ENCODE results near the gene ZNF106. TPM values are rescaled to one million over a fixed set of nuclear protein-coding genes. Genes with fewer than 3 reads are reported as not detected.

The ZNF106 gene
- total RNA-seq, 1 donor from 2014 or later, result 56.3 TPM

DNA sequence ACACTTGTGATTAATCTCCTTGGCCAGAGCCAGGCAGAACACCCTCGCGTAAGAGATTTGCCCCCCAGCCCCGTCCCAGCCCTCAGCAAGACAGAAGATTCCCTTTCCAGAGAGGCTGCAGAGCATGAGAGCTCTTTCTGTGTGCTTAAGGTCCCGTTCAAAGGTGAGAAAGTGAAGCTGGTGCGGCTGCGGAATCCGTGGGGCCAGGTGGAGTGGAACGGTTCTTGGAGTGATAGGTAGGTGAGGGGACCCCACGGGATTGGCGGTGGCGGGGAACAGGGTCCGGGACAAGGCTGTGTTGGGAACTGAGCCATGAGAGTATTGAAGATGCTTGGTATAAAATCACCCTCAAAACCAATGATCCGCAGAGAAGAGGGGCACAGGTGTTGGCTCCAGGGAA lies 96.8 kb downstream of the ZNF106 start:
- no peak overlapping the region for H3K4me3 Mint-ChIP-seq (ENCODE audit: unreplicated experiment)

GRCh38 chr15:42392309-42393024 lies 98.5 kb downstream of the ZNF106 start:
- TF ChIP-seq, protein P1, sequence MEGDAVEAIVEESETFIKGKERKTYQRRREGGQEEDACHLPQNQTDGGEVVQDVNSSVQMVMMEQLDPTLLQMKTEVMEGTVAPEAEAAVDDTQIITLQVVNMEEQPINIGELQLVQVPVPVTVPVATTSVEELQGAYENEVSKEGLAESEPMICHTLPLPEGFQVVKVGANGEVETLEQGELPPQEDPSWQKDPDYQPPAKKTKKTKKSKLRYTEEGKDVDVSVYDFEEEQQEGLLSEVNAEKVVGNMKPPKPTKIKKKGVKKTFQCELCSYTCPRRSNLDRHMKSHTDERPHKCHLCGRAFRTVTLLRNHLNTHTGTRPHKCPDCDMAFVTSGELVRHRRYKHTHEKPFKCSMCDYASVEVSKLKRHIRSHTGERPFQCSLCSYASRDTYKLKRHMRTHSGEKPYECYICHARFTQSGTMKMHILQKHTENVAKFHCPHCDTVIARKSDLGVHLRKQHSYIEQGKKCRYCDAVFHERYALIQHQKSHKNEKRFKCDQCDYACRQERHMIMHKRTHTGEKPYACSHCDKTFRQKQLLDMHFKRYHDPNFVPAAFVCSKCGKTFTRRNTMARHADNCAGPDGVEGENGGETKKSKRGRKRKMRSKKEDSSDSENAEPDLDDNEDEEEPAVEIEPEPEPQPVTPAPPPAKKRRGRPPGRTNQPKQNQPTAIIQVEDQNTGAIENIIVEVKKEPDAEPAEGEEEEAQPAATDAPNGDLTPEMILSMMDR (IDR thresholded peaks at IDR 0.05; ENCODE audit: unreplicated experiment), result no peak
- Mint-ChIP-seq H3K9me3 (ENCODE audit: unreplicated experiment) (no peaks in the 10 kb centered on the region), H3K27me3 (ENCODE audit: unreplicated experiment) (peaks cover 5% of the 10 kb centered on the region), H3K27ac (ENCODE audit: unreplicated experiment) (no peak overlapping the region), H3K4me1 (ENCODE audit: unreplicated experiment) (peaks cover 13% of the 10 kb centered on the region), H3K36me3 (ENCODE audit: low read depth, unreplicated experiment) (no peaks in the 10 kb centered on the region), H3K4me3 (ENCODE audit: unreplicated experiment) (no peak overlapping the region)
- DNase-seq (ENCODE audit: low spot score), result no peak

More for the DNA sequence above, 96.8 kb downstream of the ZNF106 start:
- no peaks in the 10 kb centered on the region for H3K36me3 Mint-ChIP-seq (ENCODE audit: low read depth, unreplicated experiment)
- no peak overlapping the region for H3K27ac Mint-ChIP-seq (ENCODE audit: unreplicated experiment)
- DNase-seq (ENCODE audit: low spot score), result no peak
- peaks cover under 1% of the 10 kb centered on the region for H3K4me1 Mint-ChIP-seq (ENCODE audit: unreplicated experiment)
- H3K9me3 Mint-ChIP-seq (ENCODE audit: unreplicated experiment), result no peaks in the 10 kb centered on the region
- TF ChIP-seq, protein P1 (IDR thresholded peaks at IDR 0.05; ENCODE audit: unreplicated experiment), result no peak
- H3K27me3 Mint-ChIP-seq (ENCODE audit: unreplicated experiment), result peaks cover 5% of the 10 kb centered on the region

- Mint-ChIP-seq H3K36me3 (ENCODE audit: low read depth, unreplicated experiment) (no peaks in the 10 kb centered on the region), H3K27me3 (ENCODE audit: unreplicated experiment) (peaks cover 3% of the 10 kb centered on the region), H3K4me3 (ENCODE audit: unreplicated experiment) (peak overlapping the region; percentile 11), H3K4me1 (ENCODE audit: unreplicated experiment) (peaks cover 46% of the 10 kb centered on the region), H3K27ac (ENCODE audit: unreplicated experiment) (peak overlapping the region; percentile 54), H3K9me3 (ENCODE audit: unreplicated experiment) (no peaks in the 10 kb centered on the region)
- DNase-seq (ENCODE audit: low spot score), result no peak
- TF ChIP-seq, protein P1 (IDR thresholded peaks at IDR 0.05; ENCODE audit: unreplicated experiment), result no peak
Observed at GRCh38 chr15:42387603-42388002, 103.3 kb downstream of the ZNF106 start.

DNA sequence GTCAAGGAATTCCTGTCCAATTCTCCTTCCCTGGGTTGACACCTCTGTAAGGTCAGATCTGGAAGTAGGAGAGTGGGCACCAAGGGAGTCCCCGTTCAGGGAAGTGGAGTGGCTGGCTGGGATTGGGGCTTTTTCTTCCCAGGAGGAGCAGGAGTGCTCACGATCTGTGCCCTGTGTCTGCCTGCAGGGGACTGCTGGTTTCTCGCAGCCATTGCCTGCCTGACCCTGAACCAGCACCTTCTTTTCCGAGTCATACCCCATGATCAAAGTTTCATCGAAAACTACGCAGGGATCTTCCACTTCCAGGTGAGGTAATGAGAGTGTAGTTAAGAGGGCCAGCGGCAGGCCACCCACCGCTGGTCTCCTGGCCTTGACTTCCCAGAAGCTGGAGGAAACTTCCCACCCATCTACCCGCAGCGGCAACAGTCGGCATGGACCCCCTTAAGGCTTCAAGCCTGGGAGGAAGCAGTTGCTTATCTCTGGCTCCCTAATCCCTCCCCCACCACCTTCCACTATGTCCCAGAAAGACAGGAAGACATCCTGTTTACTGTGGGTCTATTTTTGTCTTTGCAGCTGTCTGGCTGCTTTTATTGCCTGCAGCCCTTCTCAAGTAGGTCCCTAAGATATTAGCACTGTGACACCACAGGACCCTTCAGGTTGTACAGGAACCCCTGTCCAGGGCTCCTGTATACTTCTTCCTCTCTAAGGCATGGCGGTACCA lies 104.8 kb downstream of the ZNF106 start:
- H3K27ac Mint-ChIP-seq (ENCODE audit: unreplicated experiment), result peak overlapping the region; percentile 78
- peaks cover 3% of the 10 kb centered on the region for H3K27me3 Mint-ChIP-seq (ENCODE audit: unreplicated experiment)
- DNase-seq (ENCODE audit: low spot score), result peak; percentile 13
- TF ChIP-seq, protein P1 (IDR thresholded peaks at IDR 0.05; ENCODE audit: unreplicated experiment), result no peak
- no peaks in the 10 kb centered on the region for H3K9me3 Mint-ChIP-seq (ENCODE audit: unreplicated experiment)
- no peak overlapping the region for H3K4me3 Mint-ChIP-seq (ENCODE audit: unreplicated experiment)
- peaks cover 46% of the 10 kb centered on the region for H3K4me1 Mint-ChIP-seq (ENCODE audit: unreplicated experiment)
- H3K36me3 Mint-ChIP-seq (ENCODE audit: low read depth, unreplicated experiment), result no peaks in the 10 kb centered on the region
